Thyroid gland (tissue), 4 donors: Measurements from ENCODE around the gene SLC6A4.

Source experiments
- CTCF ChIP-seq, 6 experiments: fragments of 200-600 bp in 3 of 6; fragments of 450-650 bp in 3 of 6; sonication (generic) in 3 of 6; IDR thresholded peaks; one replicate each; pipeline ENCODE4 v1.5.1; 2016 to 2019; ENCODE audit warnings: antibody characterized with exemption in 6 of 6, mild to moderate bottlenecking in 2 of 6, inconsistent platforms in 1 of 6, moderate library complexity in 1 of 6
- POLR2A ChIP-seq, 2 donors: fragments of 450-650 bp; IDR thresholded peaks; one replicate each; pipeline ENCODE4 v1.6.1; 2017; ENCODE audit warnings: antibody characterized with exemption in 2 of 2, mild to moderate bottlenecking in 2 of 2, moderate library complexity in 1 of 2

- TF ChIP-seq CTCF (IDR thresholded peaks at IDR 0.05) (no peak), POLR2A (IDR thresholded peaks at IDR 0.05) (no peak)
Measured at GRCh38 chr17:30271102-30271501, 35.6 kb upstream of the SLC6A4 start.
